ENCODE measurements around the gene TBK1. TPM values are rescaled to one million over a fixed set of nuclear protein-coding genes. Genes with fewer than 3 reads are reported as not detected.

Gene TBK1
- total RNA-seq, 1 donor from 2014 or later, result 15.8 TPM

GRCh38 chr12:64475518-64475917 is 23.6 kb downstream of the TBK1 start:
- Mint-ChIP-seq H3K4me1 (ENCODE audit: low read depth, unreplicated experiment) (no peaks in the 10 kb centered on the region), H3K36me3 (ENCODE audit: unreplicated experiment) (peaks cover 22% of the 10 kb centered on the region), H3K27me3 (ENCODE audit: unreplicated experiment) (no peaks in the 10 kb centered on the region), H3K9me3 (ENCODE audit: unreplicated experiment) (peaks cover 2% of the 10 kb centered on the region), H3K4me3 (ENCODE audit: unreplicated experiment) (no peak overlapping the region), H3K27ac (ENCODE audit: unreplicated experiment) (no peak overlapping the region)
- DNase-seq, result no peak
- TF ChIP-seq CTCF (IDR thresholded peaks at IDR 0.05; ENCODE audit: partially characterized antibody, unreplicated experiment), result no peak

DNA sequence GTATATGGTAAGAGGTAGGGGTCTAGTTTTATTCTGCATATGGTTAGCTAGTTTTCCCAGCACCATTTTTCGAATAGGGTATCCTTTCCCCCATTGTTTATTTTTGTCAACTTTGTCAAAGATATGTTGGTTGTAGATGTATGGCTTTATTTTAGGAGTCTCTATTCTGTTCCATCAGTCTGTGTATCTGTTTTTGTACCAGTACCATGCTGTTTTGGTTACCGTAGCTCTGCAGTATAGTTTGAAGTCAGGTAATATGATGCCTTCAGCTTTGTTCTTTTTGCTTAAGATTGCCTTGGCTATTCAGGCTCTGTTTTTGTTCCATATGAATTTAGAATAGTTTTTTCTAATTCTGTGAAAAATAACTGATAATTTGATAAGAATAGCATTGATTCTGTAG is 24.9 kb downstream of the TBK1 start:
- TF ChIP-seq CTCF (IDR thresholded peaks at IDR 0.05; ENCODE audit: partially characterized antibody, unreplicated experiment), result no peak
- peaks cover 2% of the 10 kb centered on the region for H3K9me3 Mint-ChIP-seq (ENCODE audit: unreplicated experiment)
- H3K27me3 Mint-ChIP-seq (ENCODE audit: unreplicated experiment), result no peaks in the 10 kb centered on the region
- H3K36me3 Mint-ChIP-seq (ENCODE audit: unreplicated experiment), result peaks cover 22% of the 10 kb centered on the region
- H3K27ac Mint-ChIP-seq (ENCODE audit: unreplicated experiment), result no peak overlapping the region
- DNase-seq, result no peak
- H3K4me1 Mint-ChIP-seq (ENCODE audit: low read depth, unreplicated experiment), result no peaks in the 10 kb centered on the region
- H3K4me3 Mint-ChIP-seq (ENCODE audit: unreplicated experiment), result no peak overlapping the region

- Mint-ChIP-seq H3K4me3 (ENCODE audit: unreplicated experiment) (no peak overlapping the region), H3K27ac (ENCODE audit: unreplicated experiment) (no peak overlapping the region), H3K36me3 (ENCODE audit: unreplicated experiment) (peaks cover 22% of the 10 kb centered on the region), H3K4me1 (ENCODE audit: low read depth, unreplicated experiment) (no peaks in the 10 kb centered on the region), H3K9me3 (ENCODE audit: unreplicated experiment) (peaks cover 2% of the 10 kb centered on the region), H3K27me3 (ENCODE audit: unreplicated experiment) (no peaks in the 10 kb centered on the region)
- no peak for DNase-seq
- no peak for TF ChIP-seq CTCF (IDR thresholded peaks at IDR 0.05; ENCODE audit: partially characterized antibody, unreplicated experiment)
Observed at GRCh38 chr12:64478661-64479060, 26.7 kb downstream of the TBK1 start.

DNA sequence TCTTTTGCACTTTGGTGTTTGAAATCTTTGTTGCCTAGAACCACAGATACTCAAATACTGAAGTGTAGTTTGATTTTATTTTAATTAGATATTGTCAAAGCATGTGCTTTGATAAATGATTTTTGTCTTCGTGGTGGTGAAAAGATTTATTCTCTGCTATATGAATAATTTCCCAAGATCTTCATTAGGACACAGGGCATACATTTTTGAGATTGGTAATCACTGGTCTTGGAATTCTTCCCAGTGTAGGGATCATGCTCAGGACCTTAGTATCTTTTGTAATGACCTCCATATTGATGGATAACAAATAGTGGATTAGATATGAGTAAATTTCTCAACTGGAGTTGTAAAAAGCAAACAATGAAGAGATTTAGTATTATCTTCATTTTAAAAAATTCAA is 28.2 kb downstream of the TBK1 start:
- Mint-ChIP-seq H3K27ac (ENCODE audit: unreplicated experiment) (no peak overlapping the region), H3K9me3 (ENCODE audit: unreplicated experiment) (peaks cover 2% of the 10 kb centered on the region), H3K4me3 (ENCODE audit: unreplicated experiment) (no peak overlapping the region), H3K27me3 (ENCODE audit: unreplicated experiment) (no peaks in the 10 kb centered on the region), H3K36me3 (ENCODE audit: unreplicated experiment) (peaks cover 21% of the 10 kb centered on the region), H3K4me1 (ENCODE audit: low read depth, unreplicated experiment) (no peaks in the 10 kb centered on the region)
- no peak for TF ChIP-seq CTCF (IDR thresholded peaks at IDR 0.05; ENCODE audit: partially characterized antibody, unreplicated experiment)
- DNase-seq, result no peak

- no peaks in the 10 kb centered on the region for H3K27me3 Mint-ChIP-seq (ENCODE audit: unreplicated experiment)
- no peaks in the 10 kb centered on the region for H3K9me3 Mint-ChIP-seq (ENCODE audit: unreplicated experiment)
- DNase-seq, result no peak
- H3K4me1 Mint-ChIP-seq (ENCODE audit: low read depth, unreplicated experiment), result no peaks in the 10 kb centered on the region
- no peaks in the 10 kb centered on the region for H3K36me3 Mint-ChIP-seq (ENCODE audit: unreplicated experiment)
- no peak overlapping the region for H3K27ac Mint-ChIP-seq (ENCODE audit: unreplicated experiment)
- no peak for TF ChIP-seq CTCF (IDR thresholded peaks at IDR 0.05; ENCODE audit: partially characterized antibody, unreplicated experiment)
- no peak overlapping the region for H3K4me3 Mint-ChIP-seq (ENCODE audit: unreplicated experiment)
Observed at GRCh38 chr12:64486657-64487056, 34.7 kb downstream of the TBK1 start.

Measured in glutamatergic neuron (in vitro differentiated cells).